ENCODE measurements around the gene NFATC1. TPM values are rescaled to one million over a fixed set of nuclear protein-coding genes. Genes with fewer than 3 reads are reported as not detected.

Gene NFATC1
- total RNA-seq, 4 donors from 2014 or later: 5.3 to 19.1 (median 11.8) TPM

GRCh38 chr18:79575891-79576685, 180.4 kb downstream of the NFATC1 start:
- H3K36me3 ChIP-seq: no peaks in the 10 kb centered on the region
- peak overlapping the region; percentile 34 to 65 (median 56) for H3K27ac ChIP-seq
- H3K27me3 ChIP-seq: no peaks in the 10 kb centered on the region
- in situ Hi-C loops (cut with MboI; ENCODE audit: low pct_ligation_motif_present in 1 of 4, low pct_unique_long_range_greater_than_20kb in 1 of 4, low sequenced_read_pairs in 3 of 4) (no loop called here), intact Hi-C loops (cut with DNase I; ENCODE audit: low total_unique reads) (loop anchor here (1.0 kb wide), 1 partner anchor 47 kb away; no protein-coding TSS in a partner anchor)
- peaks cover 12 to 28% (median 16%) of the 10 kb centered on the region in 4 donors for H3K4me1 ChIP-seq
- peak in 1 of 3 donors; percentile 10 for TF ChIP-seq POLR2AphosphoS5 (IDR thresholded peaks at IDR 0.05)
- no peak for TF ChIP-seq CTCF (IDR thresholded peaks at IDR 0.05)
- no peak for TF ChIP-seq EP300 (IDR thresholded peaks at IDR 0.05; ENCODE audit: low read depth)
- 52 to 73% methylated on average over 10 to 44 of the region's 44 CpGs for WGBS, 2 donors (ENCODE audit: low coverage in 1 of 2)
- DNase-seq: peak; percentile 13
- no peak overlapping the region for H3K4me3 ChIP-seq
- peaks cover 0 to 13% of the 10 kb centered on the region in 2 donors for H3K9me3 ChIP-seq

- intact Hi-C loops (cut with DNase I; ENCODE audit: low total_unique reads): no loop called here
- DNase-seq: peak; percentile 10
- Histone ChIP-seq H3K27ac (peak overlapping the region; percentile 34 to 65 (median 56)), H3K27me3 (no peaks in the 10 kb centered on the region), H3K36me3 (no peaks in the 10 kb centered on the region), H3K4me3 (no peak overlapping the region), H3K9me3 (peaks cover 0 to 13% of the 10 kb centered on the region in 2 donors), H3K4me1 (peaks cover 12 to 28% (median 16%) of the 10 kb centered on the region in 4 donors)
- WGBS, 2 donors (ENCODE audit: low coverage in 1 of 2): 46% methylated on average over 18 of the region's 23 CpGs; no CpG with 5 or more reads in 1 of the 2 donors
- TF ChIP-seq POLR2A (IDR thresholded peaks at IDR 0.05): no peak
- no peak for TF ChIP-seq CTCF (IDR thresholded peaks at IDR 0.05)
- TF ChIP-seq POLR2AphosphoS5 (IDR thresholded peaks at IDR 0.05): no peak
- no peak for TF ChIP-seq EP300 (IDR thresholded peaks at IDR 0.05; ENCODE audit: low read depth)
- in situ Hi-C loops (cut with MboI; ENCODE audit: low pct_ligation_motif_present in 1 of 4, low pct_unique_long_range_greater_than_20kb in 1 of 4, low sequenced_read_pairs in 3 of 4): no loop called here
Measured at GRCh38 chr18:79576686-79577351, 181.1 kb downstream of the NFATC1 start.

GRCh38 chr18:79577451-79578395, 182.0 kb downstream of the NFATC1 start:
- peak; percentile 20 for DNase-seq
- peaks cover 12 to 28% (median 16%) of the 10 kb centered on the region in 4 donors for H3K4me1 ChIP-seq
- in situ Hi-C loops (cut with MboI; ENCODE audit: low pct_ligation_motif_present in 1 of 4, low pct_unique_long_range_greater_than_20kb in 1 of 4, low sequenced_read_pairs in 3 of 4) (no loop called here), intact Hi-C loops (cut with DNase I; ENCODE audit: low total_unique reads) (no loop called here)
- no peaks in the 10 kb centered on the region for H3K27me3 ChIP-seq
- TF ChIP-seq CTCF (IDR thresholded peaks at IDR 0.05): no peak
- TF ChIP-seq POLR2AphosphoS5 (IDR thresholded peaks at IDR 0.05): no peak
- TF ChIP-seq POLR2A (IDR thresholded peaks at IDR 0.05): no peak
- no peak for TF ChIP-seq EP300 (IDR thresholded peaks at IDR 0.05; ENCODE audit: low read depth)
- WGBS, 2 donors (ENCODE audit: low coverage in 1 of 2): 78 to 80% methylated on average over 2 to 33 of the region's 37 CpGs
- peaks cover 0 to 13% of the 10 kb centered on the region in 2 donors for H3K9me3 ChIP-seq
- H3K36me3 ChIP-seq: no peaks in the 10 kb centered on the region
- peak overlapping the region in 1 of 4 donors; percentile 65 for H3K27ac ChIP-seq
- H3K4me3 ChIP-seq: no peak overlapping the region

Data from transverse colon (tissue), 4 donors.